ENCODE results near the gene VSTM4.

- TF ChIP-seq EP300 (IDR thresholded peaks at IDR 0.05): no peak
- no peak for TF ChIP-seq POLR2A (IDR thresholded peaks at IDR 0.05; ENCODE audit: low read depth)
Measured at GRCh38 chr10:49053998-49054692, 61.2 kb downstream of the VSTM4 start.
